GOT3 (cell line): ENCODE data around the gene TSTD1.
"Not testable (repeated sequence)": the region's sequence is repeated elsewhere in the genome, so short reads cannot be mapped to it uniquely, and the experiment has no call there.

Experiments used
- DNase-seq: peaks from one replicate; lab custom pipeline; 2025; ENCODE audit warnings: mixed read lengths; lab: John Stamatoyannopoulos, UW

The TSTD1 gene

GRCh38 chr1:161008869-161009510 is 29.8 kb downstream of the TSTD1 start:
- no peak for DNase-seq

GRCh38 chr1:161007369-161007768 is 31.4 kb downstream of the TSTD1 start:
- no peak for DNase-seq

- no peak for DNase-seq
Observed at GRCh38 chr1:161006563-161006962, 32.2 kb downstream of the TSTD1 start.

- no peak for DNase-seq
Observed at GRCh38 chr1:161001525-161001924, 37.2 kb downstream of the TSTD1 start.

- no peak for DNase-seq
Observed at GRCh38 chr1:161000736-161001480, 37.9 kb downstream of the TSTD1 start.

GRCh38 chr1:160999376-160999775 is 39.4 kb downstream of the TSTD1 start:
- no peak for DNase-seq

GRCh38 chr1:160997323-160998038 is 41.3 kb downstream of the TSTD1 start:
- no peak for DNase-seq

- no peak for DNase-seq
Observed at GRCh38 chr1:160996178-160996577, 42.6 kb downstream of the TSTD1 start.

- no peak for DNase-seq
Observed at GRCh38 chr1:160993544-160994193, 45.1 kb downstream of the TSTD1 start.

- DNase-seq = not testable (repeated sequence)
Observed at GRCh38 chr1:160992036-160992435, 46.7 kb downstream of the TSTD1 start.
